ENCODE data around the gene MARCHF7. TPM values are rescaled to one million over a fixed set of nuclear protein-coding genes. Genes with fewer than 3 reads are reported as not detected.

The MARCHF7 gene
- total and polyA plus RNA-seq, 2 of the 13 experiments (the other 11 are each of a cell fraction or from before 2014, with no cell fraction given), result 32.8 to 88.5 TPM

GRCh38 chr2:159737292-159737916 lies 25.1 kb downstream of the MARCHF7 start:
- H3K27ac ChIP-seq (ENCODE audit: extremely low read length, insufficient read depth, low read length), result no peak overlapping the region
- POLR2A ChIA-PET, result interaction anchor here (1.0 to 2.1 kb wide), 2 partner anchors 22 to 26 kb away, joined by 3 to 5 read pairs; partner anchors contain the start of gene MARCHF7
- TF ChIP-seq NCOR1 (IDR thresholded peaks at IDR 0.05; ENCODE audit: borderline replicate concordance, low read length), result no peak
- TF ChIP-seq KDM6A (CRISPR knock-in tag; IDR thresholded peaks at IDR 0.05; ENCODE audit: low read depth), result no peak
- no peak for TF ChIP-seq MTA3 (CRISPR knock-in tag; IDR thresholded peaks at IDR 0.05)
- TF ChIP-seq ZNF772 (CRISPR knock-in tag; IDR thresholded peaks at IDR 0.05), result no peak
- TF ChIP-seq ATF4 (CRISPR knock-in tag; IDR thresholded peaks at IDR 0.05), result peak in 1 of 2 experiments; percentile 45; a peak in 1 of 4 replicates
- no peak for TF ChIP-seq SMC3 (IDR thresholded peaks at IDR 0.05; ENCODE audit: low read length)
- no peak for TF ChIP-seq DMAP1 (CRISPR knock-in tag; IDR thresholded peaks at IDR 0.05)
- TF ChIP-seq ZFP36L1 (CRISPR knock-in tag; IDR thresholded peaks at IDR 0.05), result no peak
- no peak for TF ChIP-seq ZNF33B (CRISPR knock-in tag; IDR thresholded peaks at IDR 0.05)
- no peak for TF ChIP-seq ZNF746 (CRISPR knock-in tag; IDR thresholded peaks at IDR 0.05)
- TF ChIP-seq DR1 (CRISPR knock-in tag; IDR thresholded peaks at IDR 0.05), result no peak
- TF ChIP-seq ZNF709 (CRISPR knock-in tag; IDR thresholded peaks at IDR 0.05), result no peak
- TF ChIP-seq SMARCE1 (IDR thresholded peaks at IDR 0.05; ENCODE audit: borderline replicate concordance), result no peak
- TF ChIP-seq CEBPG (CRISPR knock-in tag; IDR thresholded peaks at IDR 0.05), result peak; percentile 72
- TF ChIP-seq XBP1 (CRISPR knock-in tag; IDR thresholded peaks at IDR 0.05), result no peak
- TF ChIP-seq JDP2 (CRISPR knock-in tag; IDR thresholded peaks at IDR 0.05; ENCODE audit: borderline replicate concordance), result no peak
- no peak for TF ChIP-seq ZNF225 (CRISPR knock-in tag; IDR thresholded peaks at IDR 0.05)
- no peak for TF ChIP-seq AGO2 (optimal IDR thresholded peaks at IDR 0.05; ENCODE audit: low read depth, low read length)
- TF ChIP-seq ZNF773 (CRISPR knock-in tag; IDR thresholded peaks at IDR 0.05; ENCODE audit: borderline replicate concordance), result no peak
- TF ChIP-seq TCF7 (IDR thresholded peaks at IDR 0.05; ENCODE audit: low read depth), result no peak
- no peak for TF ChIP-seq DPF2 (CRISPR knock-in tag; IDR thresholded peaks at IDR 0.05; ENCODE audit: borderline replicate concordance, low read depth)
- peak; percentile 57 for TF ChIP-seq CEBPB (IDR thresholded peaks at IDR 0.05; ENCODE audit: borderline replicate concordance, low read depth, low read length)

More at GRCh38 chr2:159737292-159737916, 25.1 kb downstream of the MARCHF7 start:
- Histone ChIP-seq H3K4me1 (ENCODE audit: insufficient read depth, low read length) (no peaks in the 10 kb centered on the region), H2AFZ (ENCODE audit: low read length) (no peak overlapping the region), H3K4me3 (replicated peaks in 1 of 3; ENCODE audit: insufficient read depth in 1 of 3, low read depth in 2 of 3, low read length in 3 of 3) (no peak overlapping the region), H4K20me1 (ENCODE audit: insufficient read depth, low read length) (peaks cover 43% of the 10 kb centered on the region), H3K9me3 (ENCODE audit: low read length) (no peaks in the 10 kb centered on the region), H3K79me2 (ENCODE audit: insufficient read depth, low read length) (peaks cover 85% of the 10 kb centered on the region), H3K9ac (ENCODE audit: insufficient read depth, low read depth, low read length) (no peak overlapping the region), H3K27me3 (ENCODE audit: control insufficient read depth in 1 of 2, insufficient read depth in 2 of 2, low read length in 2 of 2) (no peaks in the 10 kb centered on the region), H3K4me2 (ENCODE audit: low read depth, low read length) (no peak overlapping the region), H3K36me3 (replicated peaks in 1 of 2; ENCODE audit: control insufficient read depth in 1 of 2, insufficient read depth in 2 of 2, low read length in 2 of 2) (peaks cover 39 to 87% of the 10 kb centered on the region in 2 experiments)
- ATAC-seq (no peak; the same call in 1 of the 3 replicates), DNase-seq (ENCODE audit: low spot score) (no peak), FAIRE-seq (no peak)
- BruUV-seq (replicated peaks), result no TSS peak
- 100% methylated on average over 1 of the region's 1 CpG for WGBS (ENCODE audit: low lambda C conversion rate)
- in situ Hi-C loops (cut with HindIII; ENCODE audit: extremely low pct_ligation_motif_present, low pct_unique_long_range_greater_than_20kb) (no loop called here), intact Hi-C loops (cut with micrococcal nuclease; ENCODE audit: unreplicated experiment) (no loop called here)
- CTCF ChIA-PET (ENCODE audit: low intra/inter-chr PET ratio, low total read pairs), result no interaction called here
